Stimulated activated naive B cell treated with anti-CD40 and anti-IgM and Interleukin-4, amounts not matched to agents 10 μg/mL and 1 μg/mL and 100 μg/mL, for 72 hours (primary cell): ENCODE measurements around the gene C8A.

Experiments used
- ATAC-seq, 2 donors: fragments of 150-1000 bp; cut with Tn5 transposase; replicated peaks; 2 replicates each; pipeline ENCODE4 v1.10.0; 2021; ENCODE audit warnings: moderate library complexity in 1 of 2
- DNase-seq: peaks from one replicate; pipeline ENCODE4 v3.0.0; 2021
- H3K27ac Mint-ChIP-seq: one replicate; pipeline ENCODE4 v1.8.0; 2022; ENCODE audit warnings: mild to moderate bottlenecking, mixed read lengths
- H3K27me3 Mint-ChIP-seq, 2 donors: one replicate each; pipeline ENCODE4 v1.8.0; 2022; ENCODE audit warnings: mixed read lengths in 2 of 2
- H3K36me3 Mint-ChIP-seq, 2 donors: one replicate each; pipeline ENCODE4 v1.8.0; 2022; ENCODE audit warnings: mixed read lengths in 2 of 2, mild to moderate bottlenecking in 1 of 2
- H3K4me1 Mint-ChIP-seq, 2 donors: one replicate each; pipeline ENCODE4 v1.8.0; 2022; ENCODE audit warnings: mixed read lengths in 2 of 2, mild to moderate bottlenecking in 1 of 2
- H3K4me3 Mint-ChIP-seq, 2 donors: one replicate each; pipeline ENCODE4 v1.8.0; 2022; ENCODE audit warnings: mild to moderate bottlenecking in 2 of 2, mixed read lengths in 2 of 2, moderate library complexity in 1 of 2
- H3K9me3 Mint-ChIP-seq, 2 donors: one replicate each; pipeline ENCODE4 v1.8.0; 2022; ENCODE audit warnings: mixed read lengths in 2 of 2, mild to moderate bottlenecking in 1 of 2

Gene C8A

GRCh38 chr1:56915960-56916359 lies 61.4 kb downstream of the C8A start:
- Mint-ChIP-seq H3K4me1 (no peaks in the 10 kb centered on the region), H3K4me3 (no peak overlapping the region), H3K36me3 (no peaks in the 10 kb centered on the region), H3K9me3 (no peaks in the 10 kb centered on the region), H3K27ac (no peak overlapping the region), H3K27me3 (peaks cover 0 to 9% of the 10 kb centered on the region in 2 donors)
- ATAC-seq (no peak), DNase-seq (no peak)

- H3K4me1 Mint-ChIP-seq, result no peaks in the 10 kb centered on the region
- ATAC-seq (no peak), DNase-seq (no peak)
- no peaks in the 10 kb centered on the region for H3K9me3 Mint-ChIP-seq
- H3K27me3 Mint-ChIP-seq, result peaks cover 4 to 9% of the 10 kb centered on the region in 2 donors
- no peak overlapping the region for H3K4me3 Mint-ChIP-seq
- no peaks in the 10 kb centered on the region for H3K36me3 Mint-ChIP-seq
- H3K27ac Mint-ChIP-seq, result no peak overlapping the region
These were observed 62.0 kb downstream of the C8A start for GRCh38 chr1:56916630-56917029.

GRCh38 chr1:56917356-56917755 lies 62.8 kb downstream of the C8A start:
- DNase-seq (no peak), ATAC-seq (no peak)
- Mint-ChIP-seq H3K27me3 (peaks cover 4 to 9% of the 10 kb centered on the region in 2 donors), H3K27ac (no peak overlapping the region), H3K9me3 (peaks cover 0 to 2% of the 10 kb centered on the region in 2 donors), H3K4me1 (no peaks in the 10 kb centered on the region), H3K4me3 (no peak overlapping the region), H3K36me3 (no peaks in the 10 kb centered on the region)

- H3K36me3 Mint-ChIP-seq, result no peaks in the 10 kb centered on the region
- H3K4me1 Mint-ChIP-seq, result no peaks in the 10 kb centered on the region
- H3K9me3 Mint-ChIP-seq, result peaks cover 0 to 5% of the 10 kb centered on the region in 2 donors
- no peak overlapping the region for H3K27ac Mint-ChIP-seq
- no peak for DNase-seq
- H3K27me3 Mint-ChIP-seq, result peaks cover 4 to 7% of the 10 kb centered on the region in 2 donors
- no peak for ATAC-seq
- H3K4me3 Mint-ChIP-seq, result no peak overlapping the region
These were observed 66.0 kb downstream of the C8A start for GRCh38 chr1:56920591-56921001.

- DNase-seq, result no peak
- H3K27me3 Mint-ChIP-seq, result peaks cover 0 to 4% of the 10 kb centered on the region in 2 donors
- no peaks in the 10 kb centered on the region for H3K36me3 Mint-ChIP-seq
- H3K27ac Mint-ChIP-seq, result no peak overlapping the region
- no peaks in the 10 kb centered on the region for H3K4me1 Mint-ChIP-seq
- H3K4me3 Mint-ChIP-seq, result no peak overlapping the region
- ATAC-seq, result no peak
- H3K9me3 Mint-ChIP-seq, result peaks cover 0 to 5% of the 10 kb centered on the region in 2 donors
These were observed 66.9 kb downstream of the C8A start for GRCh38 chr1:56921479-56921878.

- DNase-seq (no peak), ATAC-seq (peak; percentile 49 to 66)
- no peak overlapping the region for H3K27ac Mint-ChIP-seq
- H3K4me3 Mint-ChIP-seq, result no peak overlapping the region
- no peaks in the 10 kb centered on the region for H3K4me1 Mint-ChIP-seq
- peaks cover 0 to 5% of the 10 kb centered on the region in 2 donors for H3K9me3 Mint-ChIP-seq
- peaks cover 0 to 4% of the 10 kb centered on the region in 2 donors for H3K27me3 Mint-ChIP-seq
- H3K36me3 Mint-ChIP-seq, result no peaks in the 10 kb centered on the region
These were observed 67.5 kb downstream of the C8A start for GRCh38 chr1:56922070-56922469.

GRCh38 chr1:56922507-56922906 lies 67.9 kb downstream of the C8A start:
- ATAC-seq (no peak), DNase-seq (no peak)
- peaks cover 0 to 4% of the 10 kb centered on the region in 2 donors for H3K27me3 Mint-ChIP-seq
- H3K4me1 Mint-ChIP-seq, result no peaks in the 10 kb centered on the region
- H3K9me3 Mint-ChIP-seq, result peaks cover 0 to 5% of the 10 kb centered on the region in 2 donors
- H3K4me3 Mint-ChIP-seq, result no peak overlapping the region
- no peaks in the 10 kb centered on the region for H3K36me3 Mint-ChIP-seq
- H3K27ac Mint-ChIP-seq, result no peak overlapping the region

GRCh38 chr1:56923201-56923600 lies 68.6 kb downstream of the C8A start:
- peaks cover 0 to 4% of the 10 kb centered on the region in 2 donors for H3K27me3 Mint-ChIP-seq
- ATAC-seq (no peak), DNase-seq (no peak)
- H3K4me1 Mint-ChIP-seq, result no peaks in the 10 kb centered on the region
- H3K36me3 Mint-ChIP-seq, result no peaks in the 10 kb centered on the region
- peaks cover 0 to 5% of the 10 kb centered on the region in 2 donors for H3K9me3 Mint-ChIP-seq
- no peak overlapping the region for H3K27ac Mint-ChIP-seq
- no peak overlapping the region for H3K4me3 Mint-ChIP-seq

- peaks cover 0 to 4% of the 10 kb centered on the region in 2 donors for H3K27me3 Mint-ChIP-seq
- no peaks in the 10 kb centered on the region for H3K4me1 Mint-ChIP-seq
- peaks cover 4 to 8% of the 10 kb centered on the region in 2 donors for H3K9me3 Mint-ChIP-seq
- no peak for DNase-seq
- H3K36me3 Mint-ChIP-seq, result no peaks in the 10 kb centered on the region
- no peak overlapping the region for H3K4me3 Mint-ChIP-seq
- H3K27ac Mint-ChIP-seq, result no peak overlapping the region
- no peak for ATAC-seq
These were observed 69.5 kb downstream of the C8A start for GRCh38 chr1:56924116-56924515.

GRCh38 chr1:56925193-56925592 lies 70.6 kb downstream of the C8A start:
- Mint-ChIP-seq H3K9me3 (peaks cover 8% of the 10 kb centered on the region in 2 donors), H3K36me3 (no peaks in the 10 kb centered on the region), H3K27ac (no peak overlapping the region), H3K27me3 (peaks cover 0 to 4% of the 10 kb centered on the region in 2 donors), H3K4me1 (no peaks in the 10 kb centered on the region), H3K4me3 (no peak overlapping the region)
- DNase-seq (no peak), ATAC-seq (no peak)

GRCh38 chr1:56927171-56927570 lies 72.6 kb downstream of the C8A start:
- Mint-ChIP-seq H3K27me3 (no peaks in the 10 kb centered on the region), H3K4me1 (no peaks in the 10 kb centered on the region), H3K27ac (no peak overlapping the region), H3K9me3 (peaks cover 5 to 8% of the 10 kb centered on the region in 2 donors), H3K36me3 (no peaks in the 10 kb centered on the region), H3K4me3 (no peak overlapping the region)
- ATAC-seq (no peak), DNase-seq (no peak)

- no peaks in the 10 kb centered on the region for H3K36me3 Mint-ChIP-seq
- no peak for DNase-seq
- no peak overlapping the region for H3K4me3 Mint-ChIP-seq
- H3K27me3 Mint-ChIP-seq, result no peaks in the 10 kb centered on the region
- ATAC-seq, result no peak
- H3K4me1 Mint-ChIP-seq, result no peaks in the 10 kb centered on the region
- no peak overlapping the region for H3K27ac Mint-ChIP-seq
- H3K9me3 Mint-ChIP-seq, result peaks cover 5 to 8% of the 10 kb centered on the region in 2 donors
These were observed 73.4 kb downstream of the C8A start for GRCh38 chr1:56927986-56928385.

GRCh38 chr1:56929492-56929891 lies 74.9 kb downstream of the C8A start:
- Mint-ChIP-seq H3K27me3 (no peaks in the 10 kb centered on the region), H3K4me1 (no peaks in the 10 kb centered on the region), H3K27ac (no peak overlapping the region), H3K9me3 (peaks cover 3 to 8% of the 10 kb centered on the region in 2 donors), H3K36me3 (no peaks in the 10 kb centered on the region), H3K4me3 (no peak overlapping the region)
- no peak for DNase-seq
- ATAC-seq, result no peak

- DNase-seq (no peak), ATAC-seq (no peak)
- Mint-ChIP-seq H3K36me3 (no peaks in the 10 kb centered on the region), H3K4me1 (no peaks in the 10 kb centered on the region), H3K4me3 (no peak overlapping the region), H3K9me3 (peaks cover 3 to 8% of the 10 kb centered on the region in 2 donors), H3K27me3 (no peaks in the 10 kb centered on the region), H3K27ac (no peak overlapping the region)
These were observed 76.6 kb downstream of the C8A start for GRCh38 chr1:56931211-56931610.

- DNase-seq, result no peak
- peaks cover 3 to 8% of the 10 kb centered on the region in 2 donors for H3K9me3 Mint-ChIP-seq
- H3K4me3 Mint-ChIP-seq, result no peak overlapping the region
- ATAC-seq, result no peak
- no peaks in the 10 kb centered on the region for H3K27me3 Mint-ChIP-seq
- H3K36me3 Mint-ChIP-seq, result no peaks in the 10 kb centered on the region
- H3K4me1 Mint-ChIP-seq, result no peaks in the 10 kb centered on the region
- no peak overlapping the region for H3K27ac Mint-ChIP-seq
These were observed 77.1 kb downstream of the C8A start for GRCh38 chr1:56931686-56932085.

GRCh38 chr1:56933161-56933560 lies 78.6 kb downstream of the C8A start:
- Mint-ChIP-seq H3K36me3 (no peaks in the 10 kb centered on the region), H3K4me1 (no peaks in the 10 kb centered on the region), H3K4me3 (no peak overlapping the region), H3K9me3 (peaks cover 4 to 8% of the 10 kb centered on the region in 2 donors), H3K27ac (no peak overlapping the region), H3K27me3 (peaks cover 0 to 4% of the 10 kb centered on the region in 2 donors)
- DNase-seq (no peak), ATAC-seq (no peak)
